Neural progenitor cell (in vitro differentiated cells): ENCODE measurements around the gene SEMA4D. TPM values are rescaled to one million over a fixed set of nuclear protein-coding genes. Genes with fewer than 3 reads are reported as not detected.
A peak's percentile ranks its signal among the peaks of the same experiment; 100 is the strongest.

Source experiments
- DNase-seq: peaks from one replicate; pipeline ENCODE4 v3.0.0-alpha.2; 2016; ENCODE audit warnings: low spot score
- H2AFZ ChIP-seq: fragments of 200-600 bp; sonication (generic); replicated peaks from 2 replicates; pipeline ENCODE4 v1.6.1; 2016; ENCODE audit warnings: antibody characterized with exemption
- H3F3A ChIP-seq: fragments of 200-600 bp; sonication (generic); 2 replicates; pipeline ENCODE4 v1.6.1; 2016; ENCODE audit warnings: antibody characterized with exemption, low read depth
- H3K27ac ChIP-seq: fragments of 200-600 bp; sonication (generic); 2 replicates; pipeline ENCODE4 v1.5.1; 2016; ENCODE audit warnings: mild to moderate bottlenecking
- H3K27me3 ChIP-seq: fragments of 200-600 bp; sonication (generic); 2 replicates; pipeline ENCODE4 v1.6.1; 2016; ENCODE audit warnings: mild to moderate bottlenecking, moderate library complexity
- H3K36me3 ChIP-seq: fragments of 200-600 bp; sonication (generic); 2 replicates; pipeline ENCODE4 v1.5.1; 2016
- H3K4me1 ChIP-seq: fragments of 200-600 bp; sonication (generic); 2 replicates; pipeline ENCODE4 v1.6.1; 2016; ENCODE audit warnings: mixed run types
- H3K4me2 ChIP-seq: fragments of 200-600 bp; sonication (generic); 2 replicates; pipeline ENCODE4 v1.6.1; 2016
- H3K4me3 ChIP-seq: fragments of 200-600 bp; sonication (generic); 2 replicates; pipeline ENCODE4 v1.5.1; 2016
- H3K79me2 ChIP-seq: fragments of 200-600 bp; sonication (generic); 2 replicates; pipeline ENCODE4 v1.6.1; 2016; ENCODE audit warnings: low read depth
- H3K9ac ChIP-seq: fragments of 200-600 bp; sonication (generic); 2 replicates; pipeline ENCODE4 v1.6.1; 2016
- H3K9me3 ChIP-seq: fragments of 200-600 bp; sonication (generic); 2 replicates; pipeline ENCODE4 v1.5.1; 2016; ENCODE audit warnings: low read depth
- H4K20me1 ChIP-seq: fragments of 200-600 bp; sonication (generic); 2 replicates; pipeline ENCODE4 v1.6.1; 2016; ENCODE audit warnings: low read depth
- H3K27ac Mint-ChIP-seq: 3 replicates; pipeline ENCODE4 v1.8.0; 2021; ENCODE audit warnings: mixed read lengths
- H3K27me3 Mint-ChIP-seq: 2 replicates; pipeline ENCODE4 v1.8.0; 2022; ENCODE audit warnings: low read depth, mild to moderate bottlenecking, inconsistent platforms, moderate library complexity, mixed read lengths; ENCODE audit not compliant: insufficient read depth
- H3K36me3 Mint-ChIP-seq: 3 replicates; pipeline ENCODE4 v1.8.0; 2021; ENCODE audit warnings: mixed read lengths
- H3K4me1 Mint-ChIP-seq: 3 replicates; pipeline ENCODE4 v1.8.0; 2021; ENCODE audit warnings: mixed read lengths
- H3K4me3 Mint-ChIP-seq: 3 replicates; pipeline ENCODE4 v1.8.0; 2021; ENCODE audit warnings: mild to moderate bottlenecking, moderate library complexity, mixed read lengths
- H3K9me3 Mint-ChIP-seq: 3 replicates; pipeline ENCODE4 v1.8.0; 2020; ENCODE audit warnings: mixed read lengths
- EZH2 ChIP-seq: fragments of 200-600 bp; sonication (generic); IDR thresholded peaks from 2 replicates; pipeline ENCODE4 v1.6.1; 2017; ENCODE audit warnings: antibody characterized with exemption, mild to moderate bottlenecking, moderate library complexity
- EZH2phosphoT487 ChIP-seq: fragments of 200-600 bp; sonication (generic); IDR thresholded peaks from 2 replicates; pipeline ENCODE4 v1.6.1; 2017; ENCODE audit warnings: antibody characterized with exemption
- total RNA-seq: library from RNA; depleted of rRNA; stranded (reverse); fragments of >200 nt; gene quantifications from 2 replicates; pipeline ENCODE4 v1.2.3, GENCODE V29; 2015; ENCODE audit warnings: low replicate concordance
- TF ChIP-seq, protein P1 (sequence below): fragments of 200-600 bp; sonication (generic); IDR thresholded peaks from 2 replicates; pipeline ENCODE4 v1.5.1; 2017; ENCODE audit warnings: antibody characterized with exemption, mild to moderate bottlenecking

Gene SEMA4D
- total RNA-seq, 1 donor from 2014 or later: 19.1 TPM

GRCh38 chr9:89469003-89469402 is 28.9 kb downstream of the SEMA4D start:
- no peak overlapping the region for H3K27ac ChIP-seq
- H3K9me3 ChIP-seq: no peaks in the 10 kb centered on the region
- no peaks in the 10 kb centered on the region for H3K27me3 ChIP-seq
- no peak overlapping the region for H3K27ac Mint-ChIP-seq
- H3K36me3 ChIP-seq: no peaks in the 10 kb centered on the region
- peaks cover 29% of the 10 kb centered on the region for H3K4me1 Mint-ChIP-seq
- H3K9ac ChIP-seq: no peak overlapping the region
- peak overlapping the region; percentile 25 for H3K4me2 ChIP-seq
- TF ChIP-seq EZH2: no peak
- H2AFZ ChIP-seq: no peak overlapping the region
- no peak overlapping the region for H3K4me3 ChIP-seq
- no peaks in the 10 kb centered on the region for H3K9me3 Mint-ChIP-seq
- peaks cover 3% of the 10 kb centered on the region for H3K27me3 Mint-ChIP-seq
- peaks cover 7% of the 10 kb centered on the region for H3K36me3 Mint-ChIP-seq
- peaks cover 7% of the 10 kb centered on the region for H3F3A ChIP-seq
- H3K4me1 ChIP-seq: peaks cover 42% of the 10 kb centered on the region
- DNase-seq: no peak
- H4K20me1 ChIP-seq: peaks cover 59% of the 10 kb centered on the region
- H3K4me3 Mint-ChIP-seq: no peak overlapping the region
- peaks cover 69% of the 10 kb centered on the region for H3K79me2 ChIP-seq

GRCh38 chr9:89468281-89468960 is 29.5 kb downstream of the SEMA4D start:
- H3K79me2 ChIP-seq: peaks cover 73% of the 10 kb centered on the region
- H3F3A ChIP-seq: peaks cover 7% of the 10 kb centered on the region
- Mint-ChIP-seq H3K27me3 (peaks cover 2% of the 10 kb centered on the region), H3K4me3 (no peak overlapping the region), H3K27ac (no peak overlapping the region), H3K36me3 (peaks cover 7% of the 10 kb centered on the region), H3K4me1 (peaks cover 31% of the 10 kb centered on the region), H3K9me3 (no peaks in the 10 kb centered on the region)
- H3K4me3 ChIP-seq: no peak overlapping the region
- H3K4me1 ChIP-seq: peaks cover 42% of the 10 kb centered on the region
- no peaks in the 10 kb centered on the region for H3K27me3 ChIP-seq
- no peak overlapping the region for H3K9ac ChIP-seq
- H3K9me3 ChIP-seq: no peaks in the 10 kb centered on the region
- peak overlapping the region; percentile 25 for H3K4me2 ChIP-seq
- no peak for DNase-seq
- H3K27ac ChIP-seq: no peak overlapping the region
- peaks cover 61% of the 10 kb centered on the region for H4K20me1 ChIP-seq
- TF ChIP-seq EZH2phosphoT487 (no peak), EZH2 (no peak)
- TF ChIP-seq, protein P1, sequence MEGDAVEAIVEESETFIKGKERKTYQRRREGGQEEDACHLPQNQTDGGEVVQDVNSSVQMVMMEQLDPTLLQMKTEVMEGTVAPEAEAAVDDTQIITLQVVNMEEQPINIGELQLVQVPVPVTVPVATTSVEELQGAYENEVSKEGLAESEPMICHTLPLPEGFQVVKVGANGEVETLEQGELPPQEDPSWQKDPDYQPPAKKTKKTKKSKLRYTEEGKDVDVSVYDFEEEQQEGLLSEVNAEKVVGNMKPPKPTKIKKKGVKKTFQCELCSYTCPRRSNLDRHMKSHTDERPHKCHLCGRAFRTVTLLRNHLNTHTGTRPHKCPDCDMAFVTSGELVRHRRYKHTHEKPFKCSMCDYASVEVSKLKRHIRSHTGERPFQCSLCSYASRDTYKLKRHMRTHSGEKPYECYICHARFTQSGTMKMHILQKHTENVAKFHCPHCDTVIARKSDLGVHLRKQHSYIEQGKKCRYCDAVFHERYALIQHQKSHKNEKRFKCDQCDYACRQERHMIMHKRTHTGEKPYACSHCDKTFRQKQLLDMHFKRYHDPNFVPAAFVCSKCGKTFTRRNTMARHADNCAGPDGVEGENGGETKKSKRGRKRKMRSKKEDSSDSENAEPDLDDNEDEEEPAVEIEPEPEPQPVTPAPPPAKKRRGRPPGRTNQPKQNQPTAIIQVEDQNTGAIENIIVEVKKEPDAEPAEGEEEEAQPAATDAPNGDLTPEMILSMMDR: no peak
- no peaks in the 10 kb centered on the region for H3K36me3 ChIP-seq
- H2AFZ ChIP-seq: no peak overlapping the region

DNA sequence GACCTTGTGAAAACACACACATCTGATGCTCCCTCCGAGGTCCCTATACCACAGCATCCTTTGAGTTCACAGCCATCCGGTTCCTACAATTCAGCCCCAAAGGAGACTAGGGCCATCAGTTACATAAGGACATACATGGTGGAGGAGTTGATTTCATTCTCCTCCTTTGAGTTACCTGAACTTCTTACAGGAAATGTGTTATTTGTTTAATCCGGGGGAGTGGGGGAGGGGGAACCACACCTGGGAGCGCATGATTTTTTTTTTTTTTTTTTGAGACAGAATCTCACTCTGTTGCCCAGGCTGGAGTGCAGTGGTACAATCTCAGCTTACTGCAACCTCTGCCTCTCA is 30.7 kb downstream of the SEMA4D start:
- peaks cover 36% of the 10 kb centered on the region for H3K4me1 Mint-ChIP-seq
- H3K4me3 Mint-ChIP-seq: no peak overlapping the region
- Histone ChIP-seq H3K9ac (no peak overlapping the region), H3F3A (peaks cover 11% of the 10 kb centered on the region), H3K4me1 (peaks cover 42% of the 10 kb centered on the region), H3K79me2 (peaks cover 81% of the 10 kb centered on the region), H3K27me3 (no peaks in the 10 kb centered on the region), H3K4me2 (no peak overlapping the region), H2AFZ (no peak overlapping the region), H3K36me3 (no peaks in the 10 kb centered on the region), H3K27ac (no peak overlapping the region), H3K9me3 (no peaks in the 10 kb centered on the region), H4K20me1 (peaks cover 63% of the 10 kb centered on the region), H3K4me3 (no peak overlapping the region)
- no peaks in the 10 kb centered on the region for H3K9me3 Mint-ChIP-seq
- TF ChIP-seq EZH2: no peak
- no peak for DNase-seq
- peaks cover 5% of the 10 kb centered on the region for H3K36me3 Mint-ChIP-seq
- no peak overlapping the region for H3K27ac Mint-ChIP-seq
- no peaks in the 10 kb centered on the region for H3K27me3 Mint-ChIP-seq

DNA sequence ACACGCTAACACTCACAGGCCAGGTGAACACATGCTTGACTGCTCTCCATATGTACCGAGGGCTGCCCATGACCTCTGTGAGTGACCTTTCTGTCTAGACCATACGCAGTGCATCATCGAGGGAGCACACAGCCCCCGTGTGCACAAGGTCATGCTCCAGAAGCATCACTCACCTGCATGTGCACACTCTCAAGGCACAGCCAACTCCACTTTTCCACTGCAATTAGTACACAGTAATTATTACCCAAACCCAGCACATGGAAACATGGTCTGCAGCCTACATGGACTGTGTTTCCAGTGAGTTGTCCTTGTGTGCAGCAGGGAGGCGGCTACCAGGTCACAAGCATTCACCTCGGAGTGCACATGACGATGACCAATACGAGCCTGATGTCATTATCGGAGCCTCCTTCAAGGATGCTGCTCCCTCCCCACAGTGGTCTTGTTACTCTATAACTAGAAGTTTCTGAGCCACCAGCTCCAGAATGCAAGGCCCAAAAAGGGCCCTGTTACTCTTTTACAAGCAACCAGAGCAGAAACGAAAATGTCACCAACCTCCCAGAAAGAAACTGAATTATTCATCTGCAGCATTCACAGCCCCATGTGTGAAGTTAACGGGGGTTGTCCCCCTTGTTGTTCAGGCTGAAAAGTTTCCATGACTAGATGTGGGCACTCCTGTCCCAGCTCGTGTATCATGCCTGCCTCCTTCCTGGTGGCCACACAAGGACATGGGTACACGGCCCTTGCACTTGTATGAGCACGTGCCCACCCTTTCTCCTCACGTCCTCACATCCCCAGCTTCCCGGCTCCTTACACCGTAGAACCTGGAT is 31.2 kb downstream of the SEMA4D start:
- peaks cover 42% of the 10 kb centered on the region for H3K4me1 ChIP-seq
- H3K4me3 ChIP-seq: no peak overlapping the region
- H3K27me3 ChIP-seq: no peaks in the 10 kb centered on the region
- no peak overlapping the region for H3K4me2 ChIP-seq
- Mint-ChIP-seq H3K27ac (no peak overlapping the region), H3K36me3 (peaks cover 3% of the 10 kb centered on the region), H3K4me3 (no peak overlapping the region), H3K4me1 (peaks cover 41% of the 10 kb centered on the region), H3K9me3 (no peaks in the 10 kb centered on the region), H3K27me3 (no peaks in the 10 kb centered on the region)
- DNase-seq: no peak
- H3K36me3 ChIP-seq: no peaks in the 10 kb centered on the region
- peaks cover 69% of the 10 kb centered on the region for H4K20me1 ChIP-seq
- H3K9ac ChIP-seq: no peak overlapping the region
- TF ChIP-seq EZH2phosphoT487: no peak
- TF ChIP-seq, protein P1: no peak
- TF ChIP-seq EZH2: no peak
- H2AFZ ChIP-seq: no peak overlapping the region
- no peaks in the 10 kb centered on the region for H3K9me3 ChIP-seq
- H3K27ac ChIP-seq: no peak overlapping the region
- H3F3A ChIP-seq: peaks cover 13% of the 10 kb centered on the region
- peaks cover 87% of the 10 kb centered on the region for H3K79me2 ChIP-seq
